GM12892 (cell line): ENCODE measurements around the gene SFI1.

Experiments
- POLR2A ChIP-seq: IDR thresholded peaks from 2 replicates; pipeline ENCODE4 v1.6.1; 2011; ENCODE audit warnings: low read depth, low read length, control low read depth
- POLR2AphosphoS5 ChIP-seq: IDR thresholded peaks from 2 replicates; pipeline ENCODE4 v1.6.1; 2011; ENCODE audit warnings: low read depth, low read length, control low read depth
- TAF1 ChIP-seq: IDR thresholded peaks from 2 replicates; pipeline ENCODE4 v1.6.1; 2011; ENCODE audit warnings: low read depth, mild to moderate bottlenecking, control low read depth, low read length, borderline replicate concordance

GRCh38 chr22:31550871-31551370 is 54.6 kb downstream of the SFI1 start:
- TF ChIP-seq POLR2AphosphoS5 (no peak), POLR2A (no peak), TAF1 (no peak)
